Muscle of arm (tissue), 14 donors: ENCODE measurements around the gene ZNF669. TPM values are rescaled to one million over a fixed set of nuclear protein-coding genes. Genes with fewer than 3 reads are reported as not detected.
"Not testable (repeated sequence)": the region's sequence is repeated elsewhere in the genome, so short reads cannot be mapped to it uniquely, and the experiment has no call there.

Experiments
- DNase-seq: peaks from one replicate; pipeline ENCODE4 v3.0.0-alpha.2; 2013
- long read RNA-seq, 11 donors: transcript quantifications; one replicate each; lab custom pipeline, GENCODE V29; 2026
- polyA plus RNA-seq, 12 donors: library from polyadenylated mRNA; unstranded; fragments of 120-200 nt; gene quantifications; one replicate each; pipeline ENCODE4 v1.2.1, GENCODE V29; 2013; ENCODE audit not compliant: insufficient read length in 12 of 12

ZNF669 gene
- 1 to 10 TPM in 11 of 12 donors, not detected in 1; 5.6 to 9.6 (median 7.0) TPM for polyA plus RNA-seq
- long read RNA-seq, donor 1, partial matches to known transcripts: 0 of 5 reads
- long read RNA-seq, donor 1, other reads (novel, unspliced or antisense): 0 of 5 reads
- long read RNA-seq, donor 2, partial matches to known transcripts: 0 of 2 reads
- long read RNA-seq, donor 2, other reads (novel, unspliced or antisense): 0 of 2 reads
- long read RNA-seq, donor 3, partial matches to known transcripts: 0 of 3 reads
- long read RNA-seq, donor 3, other reads (novel, unspliced or antisense): 0 of 3 reads
- long read RNA-seq, donor 4, partial matches to known transcripts: 0 of 1 reads
- long read RNA-seq, donor 4, other reads (novel, unspliced or antisense): 0 of 1 reads
- long read RNA-seq, donor 5, partial matches to known transcripts: 0 of 1 reads
- long read RNA-seq, donor 5, other reads (novel, unspliced or antisense): 0 of 1 reads
- long read RNA-seq, donor 6, partial matches to known transcripts: 0 of 3 reads
- long read RNA-seq, donor 6, other reads (novel, unspliced or antisense): 0 of 3 reads
- long read RNA-seq, donor 7, partial matches to known transcripts: 0 of 1 reads
- long read RNA-seq, donor 7, other reads (novel, unspliced or antisense): 0 of 1 reads
- long read RNA-seq, donor 8, partial matches to known transcripts: 0 of 3 reads
- long read RNA-seq, donor 8, other reads (novel, unspliced or antisense): 0 of 3 reads
- long read RNA-seq, donor 9, partial matches to known transcripts: 0 of 3 reads
- long read RNA-seq, donor 9, other reads (novel, unspliced or antisense): 0 of 3 reads
- long read RNA-seq, donor 10, partial matches to known transcripts: 0 of 2 reads
- long read RNA-seq, donor 10, other reads (novel, unspliced or antisense): 0 of 2 reads
- long read RNA-seq, donor 11, transcript ZNF669-204 (4 exons, 1,718 nt): major isoform, 7 of 8 reads
- long read RNA-seq, donor 11, partial matches to known transcripts: 0 of 8 reads
- long read RNA-seq, donor 11, other reads (novel, unspliced or antisense): 0 of 8 reads

DNA sequence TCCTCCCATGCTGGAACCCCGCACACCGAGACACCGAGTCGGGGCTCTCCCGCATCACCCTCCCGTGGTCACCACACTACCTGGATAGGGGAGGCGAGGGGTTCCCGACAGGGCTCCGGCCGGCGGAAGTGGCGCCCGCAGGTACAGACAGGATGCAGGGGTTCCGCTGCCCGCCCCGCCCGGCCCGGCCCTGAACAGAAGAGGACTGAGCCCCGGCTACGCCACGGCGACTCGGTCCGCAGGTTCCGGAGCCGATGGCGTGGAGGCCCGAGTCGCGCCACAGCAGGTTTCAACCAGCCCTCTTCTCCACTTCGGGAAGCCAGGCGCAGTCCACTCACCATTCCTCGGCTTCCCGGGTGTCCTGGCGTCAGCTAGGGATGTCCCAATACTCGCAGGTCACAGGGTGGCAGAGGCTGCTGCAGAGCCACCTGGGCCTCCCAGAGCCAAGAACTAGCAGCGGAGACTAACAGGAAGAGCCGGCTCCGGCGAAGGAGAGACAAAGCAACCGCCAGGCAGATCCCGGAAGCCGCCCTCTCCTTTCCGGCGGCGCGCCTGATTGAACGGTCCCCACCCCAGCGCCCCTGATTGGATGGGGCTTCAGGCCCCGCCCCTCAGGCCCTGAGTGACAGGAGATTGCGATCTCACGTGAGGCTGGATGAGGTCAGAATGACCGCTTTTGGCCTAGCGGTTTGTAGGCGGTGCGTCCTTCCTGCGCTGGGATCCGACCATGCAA lies at the start of gene ZNF669:
Gene ZNF669 (minus strand): TSS at position 498 of the 733 bp plus-strand sequence. CDS start 157 bp downstream, at position 341.
- DNase-seq: peak; percentile 97

DNA sequence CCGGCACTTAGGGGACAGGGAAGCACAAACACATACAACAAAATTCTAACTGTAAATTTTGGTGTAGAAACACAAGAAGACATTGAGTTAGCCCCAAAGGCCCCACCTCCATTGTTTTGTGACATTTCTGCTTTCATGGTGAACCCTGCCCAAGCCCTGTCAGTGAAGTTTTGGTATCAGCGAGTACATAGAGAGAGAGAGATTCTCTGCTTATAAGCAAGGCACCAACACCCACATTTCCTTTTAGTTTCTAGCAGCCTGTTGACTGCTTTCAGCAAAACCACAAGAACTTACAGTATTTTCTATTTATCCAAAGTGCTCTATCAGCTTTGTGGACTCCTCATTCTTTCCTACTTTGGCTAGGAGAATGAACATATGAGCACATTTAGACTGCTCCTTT lies 43.6 kb upstream of the ZNF669 start:
- no peak for DNase-seq

DNA sequence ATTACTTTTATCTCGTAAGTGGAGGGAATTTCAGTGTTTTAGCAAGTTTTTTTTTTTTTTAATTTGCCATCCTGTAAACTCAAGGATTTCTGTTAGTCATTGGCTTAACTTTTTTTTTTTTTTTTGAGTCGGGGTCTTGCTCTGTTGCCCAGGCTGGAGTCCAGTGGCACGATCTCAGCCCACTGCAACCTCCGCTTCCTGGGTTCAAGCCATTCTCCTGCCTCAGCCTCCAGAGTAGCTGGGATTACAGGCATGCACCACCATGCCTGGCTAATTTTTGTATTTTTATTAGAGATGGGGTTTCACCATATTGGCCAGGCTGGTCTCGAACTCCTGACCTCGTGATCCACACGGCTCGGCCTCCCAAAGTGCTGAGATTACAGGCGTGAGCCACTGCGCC lies 43.0 kb upstream of the ZNF669 start:
- DNase-seq: not testable (repeated sequence)

- DNase-seq: no peak
These were observed 42.5 kb upstream of the ZNF669 start for GRCh38 chr1:247146671-247147070.

- DNase-seq: no peak
These were observed 41.1 kb upstream of the ZNF669 start for GRCh38 chr1:247145279-247145678.

GRCh38 chr1:247139557-247139956 lies 35.4 kb upstream of the ZNF669 start:
- DNase-seq: not testable (repeated sequence)

GRCh38 chr1:247131236-247131635 lies 27.1 kb upstream of the ZNF669 start:
- DNase-seq: no peak

DNA sequence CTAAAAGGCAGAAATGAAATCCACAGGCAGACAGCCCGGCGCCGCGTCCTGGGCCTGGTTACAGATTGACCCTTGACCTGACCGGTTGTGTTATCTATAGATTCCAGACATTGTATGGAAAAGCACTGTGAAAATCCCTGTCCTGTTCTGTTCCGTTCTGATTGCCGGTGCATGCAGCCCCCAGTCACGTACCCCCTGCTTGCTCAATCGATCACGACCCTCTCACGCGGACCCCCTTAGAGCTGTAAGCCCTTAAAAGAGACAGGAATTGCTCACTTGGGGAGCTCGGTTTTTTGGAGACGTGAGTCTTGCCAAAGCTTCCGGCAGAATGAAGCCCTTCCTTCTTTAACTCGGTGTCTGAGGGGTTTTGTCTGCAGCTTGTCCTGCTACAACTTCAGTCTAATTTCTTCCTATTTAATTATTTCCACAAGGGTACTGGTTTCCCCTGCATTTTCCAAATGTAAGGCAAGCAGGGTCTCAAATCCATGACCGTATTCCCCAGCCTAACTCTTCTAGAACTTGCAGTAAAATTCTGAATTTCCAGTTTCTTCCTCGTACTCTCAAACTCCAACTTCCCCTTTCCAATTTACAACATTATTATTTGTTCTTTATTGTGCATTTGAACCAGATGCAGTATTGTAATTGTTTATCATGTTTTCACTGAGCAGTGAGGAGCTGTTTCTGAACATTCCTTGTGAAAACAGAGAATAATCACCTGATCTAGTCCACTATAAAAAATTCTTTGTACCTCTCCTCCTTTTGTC lies 23.5 kb upstream of the ZNF669 start:
- not testable (repeated sequence) for DNase-seq

DNA sequence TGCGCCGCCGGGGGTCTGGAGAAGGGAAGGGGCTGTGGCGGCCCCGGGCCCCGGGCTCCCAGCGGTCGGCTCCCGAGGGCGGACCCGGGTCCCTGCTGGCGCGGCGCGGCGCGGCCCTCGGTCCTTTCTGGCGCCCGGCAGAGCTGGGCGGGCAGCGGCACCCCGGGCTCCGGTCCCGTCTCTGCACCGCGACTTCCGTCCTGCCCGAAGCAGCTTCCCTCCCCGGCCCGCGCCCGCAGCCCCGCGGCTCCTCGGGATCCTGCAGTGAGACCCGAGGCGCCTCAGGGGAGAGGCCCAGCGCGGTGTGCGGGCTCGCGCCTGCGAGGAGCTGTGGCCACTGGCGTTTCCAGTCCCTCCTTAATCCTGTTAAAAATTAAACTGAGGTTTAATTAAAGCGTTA lies 22.4 kb upstream of the ZNF669 start:
- DNase-seq: not testable (repeated sequence)

- not testable (repeated sequence) for DNase-seq
These were observed 22.0 kb upstream of the ZNF669 start for GRCh38 chr1:247126166-247126565.

GRCh38 chr1:247121382-247121781 lies 17.2 kb upstream of the ZNF669 start:
- no peak for DNase-seq

DNA sequence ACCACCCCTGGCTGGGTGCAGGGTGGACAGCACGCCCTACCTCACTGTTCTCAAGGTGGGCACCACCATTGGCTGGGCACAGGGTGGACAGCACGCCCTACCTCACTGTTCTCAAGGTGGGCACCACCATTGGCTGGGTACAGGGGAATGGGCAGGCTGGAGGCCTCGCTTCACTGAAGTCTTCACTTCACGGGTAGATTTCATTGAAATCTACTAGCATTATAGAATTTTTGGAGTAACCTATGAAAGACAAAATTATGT lies 16.2 kb upstream of the ZNF669 start:
- not testable (repeated sequence) for DNase-seq

GRCh38 chr1:247119600-247120407 lies 15.6 kb upstream of the ZNF669 start:
- DNase-seq: no peak

GRCh38 chr1:247118946-247119446 lies 14.8 kb upstream of the ZNF669 start:
- no peak for DNase-seq

DNA sequence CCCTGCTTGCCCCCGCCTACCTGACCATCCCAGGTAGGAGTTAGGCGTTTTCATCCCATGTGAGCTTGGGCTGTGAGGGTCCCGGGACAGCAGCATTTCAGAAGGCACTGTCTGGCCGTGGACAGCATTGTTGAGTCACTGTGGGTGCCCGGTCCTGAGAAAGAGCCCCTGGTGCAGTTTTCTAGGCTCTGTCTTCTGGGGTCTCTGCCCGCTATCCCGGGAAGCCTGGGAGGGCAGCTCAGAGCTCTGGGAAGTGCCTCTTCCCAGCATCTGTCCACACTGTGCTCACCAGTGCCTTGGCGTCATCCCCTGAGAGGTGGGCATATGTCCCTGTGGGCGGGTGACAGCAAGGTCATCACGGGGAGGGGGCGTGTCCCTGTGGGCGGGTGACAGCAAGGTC lies 11.4 kb upstream of the ZNF669 start:
- no peak for DNase-seq

- DNase-seq: no peak
These were observed 11.0 kb upstream of the ZNF669 start for GRCh38 chr1:247115141-247115510.

GRCh38 chr1:247114351-247115140 lies 10.4 kb upstream of the ZNF669 start:
- DNase-seq: no peak

- no peak for DNase-seq
These were observed 9.6 kb upstream of the ZNF669 start for GRCh38 chr1:247113733-247114271.

DNA sequence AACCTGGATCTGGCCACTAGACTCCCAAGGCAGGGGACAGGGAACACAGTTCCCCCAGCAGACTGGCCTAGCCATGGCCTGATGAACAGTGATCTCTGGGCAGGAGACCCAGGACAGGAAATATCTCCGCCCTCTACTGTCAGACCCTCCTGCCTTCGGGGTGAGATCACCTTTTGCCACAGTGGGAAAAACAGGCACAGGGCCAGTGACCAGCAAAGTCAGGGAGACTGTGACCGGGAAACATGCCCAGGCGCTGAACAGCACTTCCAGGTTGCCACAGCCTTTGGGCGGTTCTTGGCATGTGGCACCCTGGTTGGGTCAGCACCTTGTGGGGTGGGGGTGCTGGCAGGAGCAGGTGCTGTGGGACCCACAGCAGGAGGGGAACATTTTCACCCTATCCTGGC lies 8.9 kb upstream of the ZNF669 start:
- DNase-seq: no peak
